Karpas-422 (cell line): ENCODE measurements around the gene AOPEP. TPM values are rescaled to one million over a fixed set of nuclear protein-coding genes. Genes with fewer than 3 reads are reported as not detected.
"Not testable (repeated sequence)": the region's sequence is repeated elsewhere in the genome, so short reads cannot be mapped to it uniquely, and the experiment has no call there.

Source experiments
- DNase-seq: peaks from one replicate; pipeline ENCODE4 v3.0.0-alpha.2; 2015
- H2AFZ ChIP-seq: fragments of 200-600 bp; sonication (generic); 2 replicates; pipeline ENCODE4 v1.6.1; 2014; ENCODE audit warnings: antibody characterized with exemption, low read length, mixed read lengths
- H3K27ac ChIP-seq: fragments of 200-600 bp; sonication (generic); 2 replicates; pipeline ENCODE4 v1.5.1; 2014; ENCODE audit warnings: mild to moderate bottlenecking, low read length, moderate library complexity
- H3K27me3 ChIP-seq: fragments of 200-600 bp; sonication (generic); 2 replicates; pipeline ENCODE4 v1.6.1; 2014; ENCODE audit warnings: low read length, mixed read lengths
- H3K36me3 ChIP-seq: fragments of 200-600 bp; sonication (generic); 2 replicates; pipeline ENCODE4 v1.6.1; 2014; ENCODE audit warnings: low read length, mixed read lengths; ENCODE audit not compliant: insufficient read depth
- H3K4me1 ChIP-seq: fragments of 200-600 bp; sonication (generic); 2 replicates; pipeline ENCODE4 v1.6.1; 2014; ENCODE audit warnings: mild to moderate bottlenecking, low read length, mixed read lengths
- H3K4me2 ChIP-seq: fragments of 200-600 bp; sonication (generic); 2 replicates; pipeline ENCODE4 v1.6.1; 2014; ENCODE audit warnings: low read length, low read depth, mild to moderate bottlenecking; ENCODE audit not compliant: poor library complexity, severe bottlenecking
- H3K4me3 ChIP-seq: fragments of 200-600 bp; sonication (generic); 2 replicates; pipeline ENCODE4 v1.5.1; 2014; ENCODE audit warnings: mild to moderate bottlenecking, antibody characterized with exemption, low read length, mixed read lengths
- H3K79me2 ChIP-seq: fragments of 200-600 bp; sonication (generic); 2 replicates; pipeline ENCODE4 v1.6.1; 2014; ENCODE audit warnings: mild to moderate bottlenecking, low read length, mixed read lengths
- H3K9ac ChIP-seq: fragments of 200-600 bp; sonication (generic); 2 replicates; pipeline ENCODE4 v1.6.0; 2014; ENCODE audit warnings: low read length
- H3K9me2 ChIP-seq: fragments of 200-600 bp; sonication (generic), shearing (Covaris generic); replicated peaks from 2 replicates; pipeline ENCODE4 v1.6.0; 2014; ENCODE audit warnings: mild to moderate bottlenecking, low read length, moderate library complexity; ENCODE audit not compliant: insufficient read depth
- H3K9me3 ChIP-seq: fragments of 300-700, 200-600 bp; sonication (generic); 2 replicates; pipeline ENCODE4 v1.6.1; 2014; ENCODE audit warnings: low read length, mixed read lengths
- H4K20me1 ChIP-seq: fragments of 200-600 bp; sonication (generic); 2 replicates; pipeline ENCODE4 v1.6.1; 2014; ENCODE audit warnings: mild to moderate bottlenecking, antibody characterized with exemption, low read length, low read depth; ENCODE audit not compliant: insufficient read depth
- total RNA-seq: library from RNA; depleted of rRNA; stranded (reverse); fragments of >200 nt; shearing (Covaris generic); gene quantifications from 2 replicates; pipeline ENCODE4 v1.2.3, GENCODE V29; 2014; ENCODE audit warnings: low replicate concordance

AOPEP gene
- total RNA-seq, 1 experiment from 2014 or later: 22.7 TPM

DNA sequence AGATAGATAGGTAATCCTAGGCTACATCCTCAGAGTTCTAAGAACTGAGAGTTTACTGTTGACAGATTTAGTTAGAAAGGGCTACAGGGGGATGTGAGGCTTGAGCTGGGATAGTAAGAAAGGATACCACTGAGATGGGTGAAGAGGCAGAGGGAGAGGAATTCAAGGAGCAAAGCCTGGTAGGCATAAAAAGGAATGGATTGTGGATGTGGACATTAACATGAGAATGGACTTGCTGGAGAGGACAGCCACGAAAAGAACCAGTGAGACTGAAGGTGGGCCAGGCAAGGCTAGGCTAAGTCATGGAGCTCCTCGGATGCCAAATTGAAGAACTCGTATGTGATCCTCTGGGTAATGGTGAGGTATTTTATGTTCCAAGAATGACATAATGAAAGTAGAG lies 211.9 kb downstream of the AOPEP start:
- Histone ChIP-seq H3K9me2 (no peaks in the 10 kb centered on the region), H3K4me2 (no peak overlapping the region), H3K4me3 (no peak overlapping the region), H3K4me1 (no peaks in the 10 kb centered on the region), H3K36me3 (no peaks in the 10 kb centered on the region), H4K20me1 (no peaks in the 10 kb centered on the region), H3K9me3 (no peaks in the 10 kb centered on the region), H3K27me3 (no peaks in the 10 kb centered on the region), H3K79me2 (no peaks in the 10 kb centered on the region), H3K27ac (no peak overlapping the region), H3K9ac (no peak overlapping the region), H2AFZ (no peak overlapping the region)
- DNase-seq: no peak

DNA sequence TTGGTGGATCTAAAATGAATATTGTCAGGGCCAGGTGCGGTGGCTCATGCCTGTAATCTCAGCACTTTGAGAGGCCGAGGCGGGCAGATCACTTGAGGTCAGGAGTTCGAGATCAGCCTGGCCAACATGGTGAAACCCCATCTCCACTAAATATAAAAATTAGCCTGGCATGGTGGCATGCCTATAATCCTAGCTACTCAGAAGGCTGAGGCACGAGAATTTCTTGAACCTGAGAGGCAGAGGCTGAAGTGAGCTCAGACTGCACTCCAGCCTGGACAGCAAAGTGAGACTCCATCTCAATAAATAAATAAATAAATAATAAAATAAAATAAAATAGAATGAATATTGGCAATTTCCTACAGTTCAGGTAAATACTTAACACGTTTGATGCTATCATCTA lies 213.8 kb downstream of the AOPEP start:
- H3K9me3 ChIP-seq, H3K9ac ChIP-seq, H3K9me2 ChIP-seq, H2AFZ ChIP-seq, H3K27me3 ChIP-seq, H3K4me1 ChIP-seq, H3K4me3 ChIP-seq, DNase-seq, H3K36me3 ChIP-seq, H3K79me2 ChIP-seq, H4K20me1 ChIP-seq, H3K27ac ChIP-seq, H3K4me2 ChIP-seq: not testable (repeated sequence)

DNA sequence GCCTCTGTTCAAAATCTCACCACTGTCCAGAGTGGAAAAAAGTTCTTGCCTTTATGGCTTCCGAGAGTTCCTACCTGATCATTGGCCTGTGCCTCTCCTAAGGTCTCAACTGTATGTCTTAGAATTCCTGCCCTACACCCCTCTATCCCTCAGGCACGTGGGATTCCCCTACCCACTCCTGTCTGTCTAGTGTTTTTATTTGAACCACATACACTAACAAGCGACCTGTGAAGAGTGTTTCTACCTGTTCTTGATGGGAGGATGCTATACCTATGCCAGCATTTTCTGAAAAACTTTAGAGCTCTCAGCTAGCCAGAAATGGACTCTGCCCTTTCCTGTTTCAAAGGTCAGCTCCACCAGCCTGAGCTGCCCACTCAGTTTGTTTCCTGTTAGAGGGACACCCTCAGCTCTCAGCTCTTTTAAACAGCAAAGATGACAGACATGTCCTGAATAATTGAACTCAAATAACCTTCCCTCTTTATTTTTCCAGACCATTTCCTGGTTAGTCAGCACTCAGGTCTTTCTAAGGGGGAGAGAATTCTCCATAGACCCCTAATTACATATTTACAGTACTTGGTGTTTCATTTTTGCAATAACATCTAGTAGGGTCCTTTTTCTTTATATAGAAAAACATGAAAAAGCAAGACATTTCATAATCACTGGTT lies 214.8 kb downstream of the AOPEP start:
- no peaks in the 10 kb centered on the region for H3K27me3 ChIP-seq

DNA sequence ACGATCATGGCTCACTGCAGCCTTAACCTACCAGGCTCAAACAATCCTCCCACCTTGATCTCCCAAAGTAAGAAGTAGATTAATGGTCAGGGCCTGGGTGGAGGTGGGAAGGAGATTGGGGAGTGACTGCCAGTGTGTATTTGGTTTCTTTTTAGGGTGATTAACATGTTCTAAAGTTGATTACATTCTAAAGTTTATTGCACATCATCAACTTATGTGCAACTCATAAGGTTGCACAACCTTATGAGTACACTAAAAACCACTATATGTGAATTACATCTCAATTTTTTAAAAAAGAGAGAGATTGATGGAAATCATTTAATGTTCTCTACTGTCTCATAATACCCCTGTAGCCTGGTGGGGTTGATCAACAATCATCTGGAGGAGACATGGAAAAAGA lies 218.1 kb downstream of the AOPEP start:
- no peaks in the 10 kb centered on the region for H4K20me1 ChIP-seq
- no peak overlapping the region for H3K4me3 ChIP-seq
- H3K79me2 ChIP-seq: no peaks in the 10 kb centered on the region
- no peak overlapping the region for H3K4me2 ChIP-seq
- no peak overlapping the region for H2AFZ ChIP-seq
- no peaks in the 10 kb centered on the region for H3K9me3 ChIP-seq
- DNase-seq: no peak
- H3K27ac ChIP-seq: no peak overlapping the region
- no peak overlapping the region for H3K9ac ChIP-seq
- no peaks in the 10 kb centered on the region for H3K27me3 ChIP-seq
- peaks cover 2% of the 10 kb centered on the region for H3K4me1 ChIP-seq
- H3K36me3 ChIP-seq: no peaks in the 10 kb centered on the region
- no peaks in the 10 kb centered on the region for H3K9me2 ChIP-seq

More for the DNA sequence above, 214.8 kb downstream of the AOPEP start:
- no peak for DNase-seq
- no peak overlapping the region for H3K4me3 ChIP-seq
- H4K20me1 ChIP-seq: no peaks in the 10 kb centered on the region
- no peaks in the 10 kb centered on the region for H3K79me2 ChIP-seq
- no peak overlapping the region for H3K9ac ChIP-seq
- H3K4me1 ChIP-seq: no peaks in the 10 kb centered on the region
- H2AFZ ChIP-seq: no peak overlapping the region
- no peaks in the 10 kb centered on the region for H3K9me3 ChIP-seq
- no peaks in the 10 kb centered on the region for H3K9me2 ChIP-seq
- no peak overlapping the region for H3K4me2 ChIP-seq
- H3K36me3 ChIP-seq: no peaks in the 10 kb centered on the region
- H3K27ac ChIP-seq: no peak overlapping the region

DNA sequence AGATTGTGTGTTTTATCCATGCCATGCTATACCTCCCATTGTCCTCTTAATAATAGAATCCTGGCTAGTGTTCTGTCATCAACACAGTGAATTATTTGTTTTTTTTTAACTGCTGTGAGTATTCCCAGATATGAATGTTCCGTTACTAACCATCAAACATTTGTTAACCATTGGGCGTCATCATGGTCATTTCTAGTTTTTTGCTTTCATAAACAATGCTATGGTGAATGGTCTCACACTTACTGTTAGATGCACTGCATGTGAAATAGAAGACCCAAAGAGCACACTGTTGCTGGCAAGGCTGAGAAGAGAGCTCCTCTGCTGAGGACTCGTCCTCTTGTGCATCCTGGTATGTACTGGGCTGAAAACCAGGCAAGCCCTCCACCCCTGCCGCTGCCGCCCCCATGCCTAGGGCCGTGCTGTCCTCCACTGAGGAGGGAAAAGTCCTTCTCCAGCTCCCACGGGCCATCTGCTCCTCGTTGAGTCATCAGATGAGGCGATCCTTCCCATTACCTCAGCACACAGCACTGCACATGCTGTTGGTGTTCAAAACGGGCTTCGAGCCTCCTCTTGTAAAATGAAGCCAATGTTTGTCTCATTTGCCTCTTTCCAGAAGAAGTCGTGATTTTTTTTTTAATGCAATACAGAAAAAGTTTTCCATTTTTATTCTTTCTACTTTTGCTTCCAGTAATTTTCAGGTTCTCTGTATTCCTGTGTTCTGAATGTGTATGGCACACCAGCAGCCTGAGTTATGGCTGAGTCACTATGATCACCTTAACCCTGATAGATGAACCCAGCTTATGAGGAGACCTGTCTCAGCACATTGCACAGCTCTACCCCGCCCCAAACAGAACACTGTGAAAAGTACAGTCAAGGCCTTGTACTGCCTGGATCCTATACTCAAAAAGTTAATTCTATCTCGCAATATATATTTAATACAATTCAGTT lies 219.0 kb downstream of the AOPEP start:
- peaks cover 10% of the 10 kb centered on the region for H3K4me1 ChIP-seq
- no peaks in the 10 kb centered on the region for H3K79me2 ChIP-seq
- no peaks in the 10 kb centered on the region for H3K9me2 ChIP-seq
- H3K27ac ChIP-seq: no peak overlapping the region
- no peaks in the 10 kb centered on the region for H4K20me1 ChIP-seq
- H3K27me3 ChIP-seq: no peaks in the 10 kb centered on the region
- no peaks in the 10 kb centered on the region for H3K9me3 ChIP-seq
- DNase-seq: no peak
- H3K4me2 ChIP-seq: no peak overlapping the region
- H3K9ac ChIP-seq: no peak overlapping the region
- H3K36me3 ChIP-seq: no peaks in the 10 kb centered on the region
- H3K4me3 ChIP-seq: no peak overlapping the region
- H2AFZ ChIP-seq: no peak overlapping the region

DNA sequence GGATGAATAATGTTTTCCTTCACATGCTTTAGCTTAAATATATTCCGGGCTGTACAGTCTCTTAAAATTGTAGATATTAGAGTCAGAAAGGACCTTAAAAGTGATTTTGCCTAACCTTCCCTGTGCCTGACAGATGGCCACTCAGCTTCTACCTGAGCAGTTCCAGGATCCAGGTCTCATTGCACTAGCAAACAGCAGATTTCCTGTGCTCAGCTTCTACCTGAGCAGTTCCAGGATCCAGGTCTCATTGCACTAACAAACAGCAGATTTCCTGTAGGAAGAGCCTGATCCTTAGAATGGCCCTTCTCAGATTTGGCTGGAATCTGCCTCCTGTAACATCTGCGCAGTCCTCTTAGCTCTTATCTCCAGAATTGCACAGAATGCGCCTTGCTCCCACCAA lies 219.8 kb downstream of the AOPEP start:
- Histone ChIP-seq H3K27ac (no peak overlapping the region), H3K9ac (no peak overlapping the region), H3K4me1 (peaks cover 14% of the 10 kb centered on the region), H3K36me3 (no peaks in the 10 kb centered on the region), H3K79me2 (no peaks in the 10 kb centered on the region), H2AFZ (no peak overlapping the region), H3K9me2 (no peaks in the 10 kb centered on the region), H3K27me3 (no peaks in the 10 kb centered on the region), H3K4me2 (no peak overlapping the region), H3K9me3 (no peaks in the 10 kb centered on the region), H3K4me3 (no peak overlapping the region), H4K20me1 (no peaks in the 10 kb centered on the region)
- no peak for DNase-seq

DNA sequence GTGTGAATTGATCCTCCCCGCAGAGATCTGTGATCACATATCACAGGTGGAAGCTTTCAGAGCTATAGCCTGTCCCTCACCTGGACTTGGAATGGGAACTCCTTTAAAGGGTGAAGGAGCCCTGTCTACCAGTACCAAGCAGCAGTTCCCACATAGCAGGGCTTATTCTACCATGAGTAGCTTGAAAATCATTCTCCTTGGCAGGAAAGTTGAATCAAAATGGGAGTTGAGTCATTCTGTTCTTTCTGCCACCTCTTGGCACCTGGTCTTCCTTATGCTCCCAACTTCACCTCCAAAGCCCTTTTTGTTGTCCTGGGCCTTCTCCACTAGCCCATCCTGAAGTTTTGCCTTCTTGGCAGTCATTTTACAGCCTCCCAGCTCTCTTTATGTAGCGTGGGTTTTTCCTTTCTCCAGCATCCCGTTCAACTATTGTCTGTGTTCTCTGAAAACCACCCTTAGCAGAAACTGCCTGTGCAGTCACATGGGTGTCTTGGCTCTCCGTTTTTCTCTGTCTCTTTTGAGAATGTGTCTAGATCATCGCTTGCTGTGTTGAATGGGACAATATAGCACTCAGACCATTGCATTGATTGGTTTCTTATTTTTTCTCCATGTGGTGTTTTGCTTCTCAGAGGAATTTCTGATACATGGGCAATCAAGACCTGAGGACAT lies 222.2 kb downstream of the AOPEP start:
- DNase-seq: no peak
- no peak overlapping the region for H3K4me3 ChIP-seq
- H3K27ac ChIP-seq: no peak overlapping the region
- no peaks in the 10 kb centered on the region for H3K79me2 ChIP-seq
- H2AFZ ChIP-seq: no peak overlapping the region
- H3K4me1 ChIP-seq: peaks cover 25% of the 10 kb centered on the region
- H3K36me3 ChIP-seq: no peaks in the 10 kb centered on the region
- H3K27me3 ChIP-seq: no peaks in the 10 kb centered on the region
- no peak overlapping the region for H3K4me2 ChIP-seq
- H3K9me3 ChIP-seq: no peaks in the 10 kb centered on the region
- no peaks in the 10 kb centered on the region for H3K9me2 ChIP-seq
- H4K20me1 ChIP-seq: no peaks in the 10 kb centered on the region
- no peak overlapping the region for H3K9ac ChIP-seq

DNA sequence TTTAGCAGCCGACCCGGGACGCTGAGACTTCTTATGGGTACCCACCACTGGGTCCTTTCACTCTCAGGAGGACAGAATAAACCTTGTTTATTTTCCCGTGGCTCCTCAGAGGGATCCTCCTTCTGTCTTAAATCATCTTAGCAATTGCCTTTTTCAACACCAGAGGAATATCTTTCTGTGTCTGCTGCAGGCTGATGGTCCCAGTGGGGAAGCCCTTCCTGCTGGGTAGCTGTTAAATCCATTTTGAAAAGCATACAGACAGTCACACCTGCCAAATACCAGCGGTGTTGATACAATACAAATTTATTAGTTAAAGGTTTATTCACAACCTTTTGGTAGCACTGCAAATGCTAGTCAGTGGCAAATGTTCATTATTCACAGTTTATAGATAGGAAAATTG lies 222.9 kb downstream of the AOPEP start:
- Histone ChIP-seq H2AFZ (no peak overlapping the region), H4K20me1 (no peaks in the 10 kb centered on the region), H3K4me1 (peaks cover 25% of the 10 kb centered on the region), H3K9me3 (no peaks in the 10 kb centered on the region), H3K4me2 (no peak overlapping the region), H3K4me3 (no peak overlapping the region), H3K9me2 (no peaks in the 10 kb centered on the region), H3K79me2 (no peaks in the 10 kb centered on the region), H3K27ac (no peak overlapping the region), H3K27me3 (no peaks in the 10 kb centered on the region), H3K9ac (no peak overlapping the region), H3K36me3 (no peaks in the 10 kb centered on the region)
- no peak for DNase-seq
